GM12872 (cell line): ENCODE measurements around the gene CENPU.

Experiments
- CTCF ChIP-seq: IDR thresholded peaks from 3 replicates; pipeline ENCODE4 v1.5.1; 2011; ENCODE audit warnings: low read depth, mild to moderate bottlenecking, low read length, moderate library complexity; ENCODE audit not compliant: insufficient read depth

CENPU gene, protein sequence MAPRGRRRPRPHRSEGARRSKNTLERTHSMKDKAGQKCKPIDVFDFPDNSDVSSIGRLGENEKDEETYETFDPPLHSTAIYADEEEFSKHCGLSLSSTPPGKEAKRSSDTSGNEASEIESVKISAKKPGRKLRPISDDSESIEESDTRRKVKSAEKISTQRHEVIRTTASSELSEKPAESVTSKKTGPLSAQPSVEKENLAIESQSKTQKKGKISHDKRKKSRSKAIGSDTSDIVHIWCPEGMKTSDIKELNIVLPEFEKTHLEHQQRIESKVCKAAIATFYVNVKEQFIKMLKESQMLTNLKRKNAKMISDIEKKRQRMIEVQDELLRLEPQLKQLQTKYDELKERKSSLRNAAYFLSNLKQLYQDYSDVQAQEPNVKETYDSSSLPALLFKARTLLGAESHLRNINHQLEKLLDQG

GRCh38 chr4:184733654-184734524 is at the start of gene CENPU:
Gene CENPU (minus strand): TSS chr4:184734096. CDS start chr4:184734062, 34 bp downstream.
- TF ChIP-seq CTCF = no peak

DNA sequence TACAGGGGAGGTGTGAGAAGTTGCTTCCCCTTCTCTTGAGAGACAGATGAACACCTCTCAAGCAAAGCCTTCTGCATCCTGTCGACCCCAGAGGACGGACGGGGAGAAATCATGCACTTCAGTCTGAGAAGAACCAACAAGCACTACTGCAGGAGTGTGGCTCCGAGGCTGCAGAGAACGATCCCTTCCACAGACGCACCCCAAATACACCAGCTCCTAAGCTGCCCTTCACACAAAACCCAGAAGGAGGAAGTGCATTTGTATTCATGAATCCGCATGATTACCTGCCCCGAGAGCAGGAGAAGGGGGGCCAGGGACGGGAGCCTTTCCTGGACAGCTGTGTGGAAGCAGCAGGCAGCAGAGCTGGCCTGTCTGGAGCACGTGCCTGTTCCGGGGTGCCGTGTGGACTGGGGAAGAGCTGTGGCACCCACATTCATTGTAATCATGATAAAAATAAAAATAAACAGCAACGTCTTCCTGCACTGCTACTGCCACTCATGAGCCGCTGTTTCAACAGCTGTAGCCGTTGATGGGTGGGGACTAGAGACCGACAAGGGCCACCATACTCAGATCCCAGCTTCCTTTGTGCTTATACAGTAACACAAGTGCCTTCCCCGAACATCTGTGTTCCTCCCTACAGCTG is 49.0 kb upstream of the CENPU start:
- no peak for TF ChIP-seq CTCF

- TF ChIP-seq CTCF = no peak
Observed at GRCh38 chr4:184778325-184778724, 44.4 kb upstream of the CENPU start.

DNA sequence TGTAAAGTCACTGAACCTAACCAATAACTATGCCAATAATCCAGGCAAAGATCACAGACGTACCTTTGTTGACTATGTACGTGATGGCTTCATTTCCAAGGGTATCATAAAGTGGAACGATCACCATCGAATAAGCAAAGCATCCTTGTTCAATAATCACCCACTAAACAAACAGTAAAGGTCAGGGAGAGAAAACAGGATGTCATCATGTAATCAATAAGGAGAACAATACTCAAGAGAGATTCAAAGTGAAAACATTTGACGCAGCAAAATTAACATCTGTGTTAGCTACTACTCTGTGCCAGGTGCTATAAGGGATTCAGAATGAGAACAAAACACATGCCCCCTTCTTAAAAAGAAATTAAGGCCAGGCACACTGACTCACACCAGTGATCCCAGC is 42.9 kb upstream of the CENPU start:
- no peak for TF ChIP-seq CTCF

GRCh38 chr4:184775854-184776555 is 42.1 kb upstream of the CENPU start:
- no peak for TF ChIP-seq CTCF

- no peak for TF ChIP-seq CTCF
Observed at GRCh38 chr4:184774152-184774551, 40.3 kb upstream of the CENPU start.
